Stimulated activated CD4-positive, alpha-beta T cell treated with anti-CD3 and anti-CD28 coated beads, TNF-alpha, amount 100 ng/mL, for 24 hours (primary cell): ENCODE data around the gene TIMP1.

Experiments
- DNase-seq, 3 experiments: peaks; one replicate each; pipeline ENCODE4 v3.0.0-alpha.2; 2020; ENCODE audit warnings: low read depth in 3 of 3

Gene TIMP1

DNA sequence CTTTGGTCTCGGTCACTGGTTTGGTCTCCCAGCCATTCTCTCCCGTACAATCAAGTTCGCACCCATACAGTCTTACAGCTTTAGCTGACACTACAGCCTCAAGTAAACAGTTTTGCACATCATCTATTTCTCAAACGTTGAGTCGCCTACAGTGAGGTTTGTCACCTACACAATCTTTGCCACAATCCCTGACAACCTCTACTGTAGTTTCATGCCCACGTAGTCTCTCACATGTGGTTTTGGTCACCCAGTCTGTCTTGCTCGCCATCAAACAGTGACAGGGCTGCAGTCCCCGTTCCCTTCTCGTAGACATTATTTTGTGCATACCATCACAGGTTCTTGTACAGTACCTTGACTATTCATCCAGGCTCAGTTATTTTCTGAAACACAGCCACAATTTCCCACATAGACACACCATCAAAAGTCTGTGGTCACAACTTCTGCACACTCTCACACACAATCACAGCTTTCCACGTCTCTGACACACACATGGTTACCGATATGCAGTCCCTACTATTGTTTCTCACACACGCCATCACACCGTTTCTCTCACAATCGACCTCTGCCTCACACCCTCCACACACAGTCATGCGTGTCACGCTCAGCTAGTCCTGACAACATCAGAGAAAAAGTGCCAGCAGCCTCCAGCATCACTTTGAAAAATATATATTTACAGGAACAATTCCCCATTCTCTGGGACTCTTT lies 52.8 kb downstream of the TIMP1 start:
- DNase-seq: no peak
